HCT116 (cell line): ENCODE measurements around the gene CDH1. TPM values are rescaled to one million over a fixed set of nuclear protein-coding genes. Genes with fewer than 3 reads are reported as not detected.

Experiments
- ATAC-seq: fragments of 200-7000 bp; cut with Tn5 transposase; 2 replicates; pipeline ENCODE4 v1.9.1; 2020; ENCODE audit warnings: mild to moderate bottlenecking, moderate library complexity
- BruUV-seq: library from RNA; stranded (reverse); fragments of 400-500 nt; replicated peaks from 2 replicates; lab custom pipeline; 2021; lab: Mats Ljungman, UMichigan
- CTCF ChIA-PET: fragments of 300-600 bp; sonication (Branson Sonifier 250); formaldehyde crosslinking; loops from one replicate; lab custom pipeline; 2021; ENCODE audit warnings: antibody characterized with exemption; lab: Charles Lee
- POLR2A ChIA-PET: fragments of 300-600, 350-600 bp; sonication (Branson Sonifier 250); formaldehyde crosslinking; loops from one replicate; lab custom pipeline; 2021; ENCODE audit warnings: antibody characterized with exemption; lab: Charles Lee
- RAD21 ChIA-PET, 2 experiments: fragments of 300-600 bp; sonication (Branson Sonifier 250); formaldehyde crosslinking; loops; one replicate each; lab custom pipeline; 2023; ENCODE audit warnings: low total read pairs in 2 of 2; ENCODE audit not compliant: uncharacterized antibody in 2 of 2, unreplicated experiment in 2 of 2, low non-redundant PET in 1 of 2; lab: Charles Lee
- DNase-seq: peaks from one replicate; pipeline ENCODE4 v3.0.0-alpha.2; 2010; ENCODE audit warnings: low read depth, low spot score
- H2AFZ ChIP-seq: fragments of 200-600 bp; shearing (Covaris generic), sonication (generic); 2 replicates; pipeline ENCODE4 v1.6.1; 2017; ENCODE audit warnings: low read depth, mixed run types, mixed read lengths, antibody characterized with exemption, low read length; ENCODE audit not compliant: poor library complexity, severe bottlenecking
- H3K27ac ChIP-seq: 2 replicates; pipeline ENCODE4 v1.5.1; 2012; ENCODE audit warnings: low read depth, low read length
- H3K27me3 ChIP-seq: fragments of 200-600 bp; sonication (generic); 2 replicates; pipeline ENCODE4 v1.6.1; 2016; ENCODE audit warnings: mixed run types, low read length, mixed read lengths; ENCODE audit not compliant: insufficient read depth
- H3K36me3 ChIP-seq, 2 experiments: fragments of 200-500 bp in 1 of 2; fragments of 200-600 bp in 1 of 2; sonication (Bioruptor generic) in 1 of 2; sonication (generic) in 1 of 2; 2 replicates each; pipeline versions ENCODE4 v1.5.1 to v1.6.1; 2014 to 2016; ENCODE audit warnings: low read length in 2 of 2, inconsistent platforms in 1 of 2, mixed read lengths in 1 of 2, mixed run types in 1 of 2; ENCODE audit not compliant: insufficient read depth in 2 of 2, control insufficient read depth in 1 of 2
- H3K4me1 ChIP-seq, 2 experiments: fragments of 200-600 bp in 1 of 2; sonication (generic) in 1 of 2; 2 replicates each; pipeline versions ENCODE4 v1.5.1 to v1.6.1; 2012 to 2017; ENCODE audit warnings: low read length in 2 of 2, inconsistent platforms in 1 of 2, mild to moderate bottlenecking in 1 of 2, mixed read lengths in 1 of 2, mixed run types in 1 of 2, moderate library complexity in 1 of 2; ENCODE audit not compliant: insufficient read depth in 2 of 2, control insufficient read depth in 1 of 2
- H3K4me2 ChIP-seq: fragments of 200-600 bp; sonication (generic); 2 replicates; pipeline ENCODE4 v1.6.1; 2017; ENCODE audit warnings: mixed run types, low read length, mixed read lengths
- H3K4me3 ChIP-seq, 2 experiments: fragments of 200-600 bp in 1 of 2; sonication (generic) in 1 of 2; replicated peaks in 1 of 2; 2 replicates each; pipeline ENCODE4 v1.5.1; 2011 to 2016; ENCODE audit warnings: low read length in 2 of 2, control low read depth in 1 of 2, low read depth in 1 of 2, mild to moderate bottlenecking in 1 of 2, mixed read lengths in 1 of 2, mixed run types in 1 of 2
- H3K79me2 ChIP-seq: fragments of 200-600 bp; sonication (generic); 2 replicates; pipeline ENCODE4 v1.6.1; 2017; ENCODE audit warnings: mild to moderate bottlenecking, mixed run types, low read length, moderate library complexity, mixed read lengths; ENCODE audit not compliant: insufficient read depth
- H3K9ac ChIP-seq: fragments of 200-600 bp; sonication (generic); 2 replicates; pipeline ENCODE4 v1.6.1; 2016; ENCODE audit warnings: low read length, mixed read lengths
- H3K9me2 ChIP-seq: fragments of 200-600 bp; sonication (generic), shearing (Covaris generic); 2 replicates; pipeline ENCODE4 v1.6.1; 2017; ENCODE audit warnings: mixed run types, mild to moderate bottlenecking, moderate library complexity; ENCODE audit not compliant: insufficient read depth
- H3K9me3 ChIP-seq, 2 experiments: fragments of 200-500 bp in 1 of 2; fragments of 200-600 bp in 1 of 2; sonication (Bioruptor generic) in 1 of 2; sonication (generic) in 1 of 2; 2 replicates each; pipeline ENCODE4 v1.6.1; 2014 to 2017; ENCODE audit warnings: low read length in 2 of 2, mixed read lengths in 2 of 2, inconsistent platforms in 1 of 2, low read depth in 1 of 2, mild to moderate bottlenecking in 1 of 2, mixed run types in 1 of 2, moderate library complexity in 1 of 2; ENCODE audit not compliant: control insufficient read depth in 1 of 2, insufficient read depth in 1 of 2
- H4K20me1 ChIP-seq: fragments of 200-600 bp; sonication (generic), shearing (Covaris generic); 2 replicates; pipeline ENCODE4 v1.6.1; 2017; ENCODE audit warnings: mixed run types, mild to moderate bottlenecking, moderate library complexity; ENCODE audit not compliant: insufficient read depth
- ATF3 ChIP-seq: IDR thresholded peaks from 2 replicates; pipeline ENCODE4 v1.6.1; 2012
- CBX3 ChIP-seq: IDR thresholded peaks from 2 replicates; pipeline ENCODE4 v1.6.1; 2012; ENCODE audit warnings: low read depth
- CEBPB ChIP-seq: IDR thresholded peaks from 2 replicates; pipeline ENCODE4 v1.6.1; 2012; ENCODE audit warnings: low read depth
- CTCF ChIP-seq, 3 experiments: fragments of 200-600 bp in 1 of 3; sonication (generic) in 1 of 3; IDR thresholded peaks in 2 of 3; conservative IDR thresholded peaks in 1 of 3; 2 replicates each; pipeline ENCODE4 v1.5.1; 2012 to 2017; ENCODE audit warnings: low read depth in 2 of 3, low read length in 2 of 3, antibody characterized with exemption in 1 of 3, borderline replicate concordance in 1 of 3, control low read depth in 1 of 3, mild to moderate bottlenecking in 1 of 3, mixed read lengths in 1 of 3, mixed run types in 1 of 3, moderate library complexity in 1 of 3; ENCODE audit not compliant: insufficient read depth in 1 of 3
- ELF1 ChIP-seq: IDR thresholded peaks from 2 replicates; pipeline ENCODE4 v1.6.1; 2012; ENCODE audit warnings: low read depth, borderline replicate concordance
- EZH2 ChIP-seq: fragments of 200-600 bp; sonication (generic); IDR thresholded peaks from 2 replicates; pipeline ENCODE4 v1.6.1; 2017; ENCODE audit warnings: antibody characterized with exemption, mixed run types
- FOSL1 ChIP-seq: IDR thresholded peaks from 2 replicates; pipeline ENCODE4 v1.6.1; 2012; ENCODE audit warnings: low read depth
- JUND ChIP-seq: IDR thresholded peaks from 2 replicates; pipeline ENCODE4 v1.6.1; 2012
- POLR2A ChIP-seq: IDR thresholded peaks from 2 replicates; pipeline ENCODE4 v1.7.0; 2011; ENCODE audit warnings: borderline replicate concordance; ENCODE audit not compliant: insufficient read depth, insufficient read length; ENCODE audit errors: extremely low read depth
- POLR2AphosphoS5 ChIP-seq: IDR thresholded peaks from 2 replicates; pipeline ENCODE4 v1.6.1; 2011; ENCODE audit warnings: mild to moderate bottlenecking, low read depth, low read length, moderate library complexity
- RAD21 ChIP-seq: IDR thresholded peaks from 2 replicates; pipeline ENCODE4 v1.6.1; 2012; ENCODE audit warnings: low read depth, mild to moderate bottlenecking
- SIN3A ChIP-seq: IDR thresholded peaks from 2 replicates; pipeline ENCODE4 v1.6.1; 2012; ENCODE audit warnings: low read depth
- SP1 ChIP-seq: IDR thresholded peaks from 2 replicates; pipeline ENCODE4 v1.6.1; 2012; ENCODE audit warnings: low read depth
- TCF7L2 ChIP-seq: IDR thresholded peaks from 2 replicates; pipeline ENCODE4 v1.7.0; 2011; ENCODE audit warnings: borderline replicate concordance, inconsistent platforms; ENCODE audit not compliant: insufficient read depth, insufficient read length; ENCODE audit errors: extremely low read depth
- YY1 ChIP-seq: IDR thresholded peaks from 2 replicates; pipeline ENCODE4 v1.6.1; 2011; ENCODE audit warnings: low read length, low read depth, moderate library complexity, mild to moderate bottlenecking; ENCODE audit not compliant: insufficient replicate concordance; ENCODE audit errors: extremely low read depth
- ZBTB33 ChIP-seq: IDR thresholded peaks from 2 replicates; pipeline ENCODE4 v1.6.1; 2011; ENCODE audit warnings: mild to moderate bottlenecking, low read length, moderate library complexity; ENCODE audit not compliant: insufficient replicate concordance; ENCODE audit errors: extremely low read depth
- ZFX ChIP-seq: fragments of 450-650 bp; IDR thresholded peaks from 2 replicates; pipeline ENCODE4 v1.6.1; 2017
- ZNF274 ChIP-seq: fragments of 200-500 bp; sonication (Bioruptor generic); IDR thresholded peaks from 2 replicates; pipeline ENCODE4 v1.6.1; 2014; ENCODE audit warnings: mild to moderate bottlenecking, low read depth, low read length, inconsistent platforms
- intact Hi-C: fragments of 100-400 bp; cut with micrococcal nuclease; formaldehyde crosslinking; loops from 2 replicates; pipeline ENCODE4 v1.10.0; 2022
- total RNA-seq: library from RNA; stranded (reverse); gene quantifications from one replicate; pipeline ENCODE4 v1.2.1, GENCODE V29; 2021; ENCODE audit not compliant: unreplicated experiment

Gene CDH1
- total RNA-seq, 1 experiment from 2014 or later, result 73.2 TPM

GRCh38 chr16:68793401-68793857, 56.3 kb downstream of the CDH1 start:
- ChIA-PET POLR2A (no interaction called here), CTCF (no interaction called here)
- no peak overlapping the region for H3K4me3 ChIP-seq
- no peak overlapping the region for H3K9ac ChIP-seq
- H3K27me3 ChIP-seq, result no peaks in the 10 kb centered on the region
- no peaks in the 10 kb centered on the region for H4K20me1 ChIP-seq
- intact Hi-C loops, result no loop called here
- no peaks in the 10 kb centered on the region for H3K9me2 ChIP-seq
- TF ChIP-seq RAD21, result no peak
- TF ChIP-seq SIN3A, result no peak
- TF ChIP-seq POLR2A, result no peak
- TF ChIP-seq ZBTB33, result no peak
- no peak for TF ChIP-seq EZH2
- no peak for TF ChIP-seq FOSL1
- TF ChIP-seq CEBPB, result no peak
- TF ChIP-seq CBX3, result no peak
- TF ChIP-seq ATF3, result no peak
- TF ChIP-seq CTCF (IDR thresholded peaks at IDR 0.05 in 2 of 3, conservative IDR thresholded peaks at IDR 0.05 in 1 of 3; ENCODE audit: borderline replicate concordance in 1 of 3, insufficient read depth in 1 of 3, low read depth in 2 of 3, low read length in 2 of 3), result no peak
- TF ChIP-seq ZFX, result no peak
- no peak for TF ChIP-seq SP1
- TF ChIP-seq ZNF274, result no peak
- no peak for TF ChIP-seq ELF1
- TF ChIP-seq POLR2AphosphoS5, result no peak
- TF ChIP-seq YY1, result no peak
- no peak for TF ChIP-seq TCF7L2
- no peak for TF ChIP-seq JUND
- TF ChIP-seq, all 23 proteins: peak for 0
- Histone ChIP-seq H3K4me1 (peaks cover 13 to 14% of the 10 kb centered on the region in 2 experiments; a peak in 3 of 4 replicates), H2AFZ (no peak overlapping the region), H3K9me3 (no peaks in the 10 kb centered on the region), H3K79me2 (no peaks in the 10 kb centered on the region), H3K4me2 (no peak overlapping the region), H3K27ac (no peak overlapping the region), H3K36me3 (no peaks in the 10 kb centered on the region)
- RAD21 ChIA-PET, result no interaction called here
- DNase-seq, result no peak
- no TSS peak for BruUV-seq
- no peak for ATAC-seq
